ENCODE data around the gene PRKCQ.

PRKCQ gene

DNA sequence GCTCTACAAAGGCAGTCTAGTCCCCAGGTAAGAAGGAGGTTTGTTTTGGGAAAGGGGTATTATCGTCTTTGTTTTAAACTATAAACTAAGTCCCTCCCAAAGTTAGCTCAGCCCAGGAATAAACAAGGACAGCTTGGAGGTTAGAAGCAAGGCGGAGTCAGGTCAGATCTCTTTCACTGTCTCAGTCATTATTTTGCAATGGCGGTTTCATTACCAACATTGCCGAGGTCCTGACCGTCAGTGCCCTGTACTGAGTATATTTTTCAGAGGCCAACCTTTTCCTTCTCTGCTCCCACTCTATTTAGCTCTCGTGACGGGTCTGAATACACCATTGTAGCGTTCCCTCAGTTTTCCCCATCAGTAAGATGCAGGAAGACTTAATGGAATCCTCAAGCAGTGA lies 184.5 kb downstream of the PRKCQ start:
- TF ChIP-seq CTCF (conservative IDR thresholded peaks at IDR 0.05; ENCODE audit: low read length) = no peak
- H3K4me3 ChIP-seq (ENCODE audit: low read length) = no peak overlapping the region
- DNase-seq (ENCODE audit: low read depth) = no peak

DNA sequence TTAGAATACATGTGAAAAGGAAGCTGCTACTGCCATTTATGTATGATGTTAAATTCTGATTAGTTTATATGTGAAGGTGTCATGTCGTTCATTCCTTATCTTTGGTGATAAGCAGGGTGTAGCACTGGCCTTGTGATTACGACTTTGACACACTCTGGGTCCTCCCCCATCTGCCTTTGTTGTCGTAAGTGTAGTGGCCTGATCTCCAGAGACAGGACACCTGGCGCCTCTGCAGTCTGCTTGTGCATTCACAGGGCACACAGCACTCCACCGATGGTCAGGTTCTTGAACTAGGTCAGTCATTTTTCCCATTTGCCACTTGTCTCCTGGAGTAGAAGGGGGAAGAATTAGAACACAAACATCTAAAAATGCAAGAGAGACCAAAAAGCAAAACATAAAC lies 186.0 kb downstream of the PRKCQ start:
- DNase-seq (ENCODE audit: low read depth) = no peak
- no peak overlapping the region for H3K4me3 ChIP-seq (ENCODE audit: low read length)
- no peak for TF ChIP-seq CTCF (conservative IDR thresholded peaks at IDR 0.05; ENCODE audit: low read length)

DNA sequence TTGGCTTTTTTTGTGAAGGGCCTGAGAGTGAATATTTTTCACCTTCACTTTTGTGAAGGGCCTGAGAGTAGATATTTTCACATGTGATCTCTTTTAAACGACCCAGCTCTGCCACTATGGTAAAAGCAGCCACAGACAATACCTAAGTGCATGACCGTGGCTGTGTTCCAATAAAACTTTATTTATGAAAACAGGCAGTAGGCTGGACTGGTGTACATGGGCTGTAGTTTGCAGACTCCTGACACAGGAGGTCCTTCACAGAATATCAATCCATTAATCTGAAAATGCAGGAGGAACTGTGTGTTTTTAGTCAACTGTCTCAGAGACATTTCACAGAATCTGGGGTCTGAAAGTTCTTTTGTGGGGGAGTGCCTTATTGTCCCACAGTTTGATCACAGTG lies 186.9 kb downstream of the PRKCQ start:
- no peak for TF ChIP-seq CTCF (conservative IDR thresholded peaks at IDR 0.05; ENCODE audit: low read length)
- no peak for DNase-seq (ENCODE audit: low read depth)

GRCh38 chr10:6390213-6390845 lies 189.7 kb downstream of the PRKCQ start:
- no peak for TF ChIP-seq CTCF (conservative IDR thresholded peaks at IDR 0.05; ENCODE audit: low read length)
- no peak for DNase-seq (ENCODE audit: low read depth)
- no peak overlapping the region for H3K4me3 ChIP-seq (ENCODE audit: low read length)

More for the DNA sequence above, 186.9 kb downstream of the PRKCQ start:
- H3K4me3 ChIP-seq (ENCODE audit: low read length) = no peak overlapping the region

GRCh38 chr10:6388261-6388893 lies 191.7 kb downstream of the PRKCQ start:
- no peak overlapping the region for H3K4me3 ChIP-seq (ENCODE audit: low read length)
- no peak for TF ChIP-seq CTCF (conservative IDR thresholded peaks at IDR 0.05; ENCODE audit: low read length)

DNA sequence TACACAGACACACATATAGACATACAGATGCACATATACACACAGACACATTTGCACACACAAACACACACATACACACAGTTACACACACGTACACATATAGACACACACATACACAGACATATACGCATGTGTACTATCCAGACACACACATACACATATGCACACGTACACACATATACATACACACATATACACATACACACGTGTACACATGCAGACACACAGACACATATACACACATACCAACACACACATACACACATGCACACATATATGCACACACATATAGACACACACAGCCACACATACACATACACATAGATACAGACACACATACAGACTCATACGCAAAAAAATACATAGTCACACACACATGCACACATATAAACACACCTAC lies 193.1 kb downstream of the PRKCQ start:
- no peak for TF ChIP-seq CTCF (conservative IDR thresholded peaks at IDR 0.05; ENCODE audit: low read length)
- DNase-seq (ENCODE audit: low read depth) = no peak
- no peak overlapping the region for H3K4me3 ChIP-seq (ENCODE audit: low read length)

More at GRCh38 chr10:6388261-6388893, 191.7 kb downstream of the PRKCQ start:
- no peak for DNase-seq (ENCODE audit: low read depth)

- no peak for DNase-seq (ENCODE audit: low read depth)
- H3K4me3 ChIP-seq (ENCODE audit: low read length) = no peak overlapping the region
- no peak for TF ChIP-seq CTCF (conservative IDR thresholded peaks at IDR 0.05; ENCODE audit: low read length)
These were observed 193.7 kb downstream of the PRKCQ start for GRCh38 chr10:6386346-6386745.
